ENCODE measurements around the gene GRM1. TPM values are rescaled to one million over a fixed set of nuclear protein-coding genes. Genes with fewer than 3 reads are reported as not detected.

The GRM1 gene
- total RNA-seq, 1 donor from 2014 or later, result 6.7 TPM

GRCh38 chr6:146095481-146095880 is 66.6 kb downstream of the GRM1 start:
- H3K9me3 ChIP-seq (replicated peaks), result no peaks in the 10 kb centered on the region
- DNase-seq, result no peak
- intact Hi-C loops (cut with micrococcal nuclease), result no loop called here
- no peaks in the 10 kb centered on the region for H3K36me3 ChIP-seq
- TF ChIP-seq CTCF (IDR thresholded peaks at IDR 0.05; ENCODE audit: borderline replicate concordance), result no peak
- no peak overlapping the region for H3K4me3 ChIP-seq
- H3K27ac ChIP-seq (replicated peaks), result no peak overlapping the region
- no peaks in the 10 kb centered on the region for H3K4me1 ChIP-seq
- no peaks in the 10 kb centered on the region for H3K27me3 ChIP-seq (ENCODE audit: low read depth)

- Histone ChIP-seq H3K36me3 (no peaks in the 10 kb centered on the region), H3K27me3 (ENCODE audit: low read depth) (no peaks in the 10 kb centered on the region), H3K4me3 (no peak overlapping the region), H3K27ac (replicated peaks) (no peak overlapping the region), H3K4me1 (no peaks in the 10 kb centered on the region), H3K9me3 (replicated peaks) (no peaks in the 10 kb centered on the region)
- TF ChIP-seq CTCF (IDR thresholded peaks at IDR 0.05; ENCODE audit: borderline replicate concordance), result no peak
- intact Hi-C loops (cut with micrococcal nuclease), result no loop called here
- no peak for DNase-seq
Observed at GRCh38 chr6:146097586-146097985, 68.7 kb downstream of the GRM1 start.

GRCh38 chr6:146100776-146101175 is 71.9 kb downstream of the GRM1 start:
- Histone ChIP-seq H3K27me3 (ENCODE audit: low read depth) (no peaks in the 10 kb centered on the region), H3K4me1 (no peaks in the 10 kb centered on the region), H3K36me3 (no peaks in the 10 kb centered on the region), H3K9me3 (replicated peaks) (no peaks in the 10 kb centered on the region), H3K27ac (replicated peaks) (no peak overlapping the region), H3K4me3 (no peak overlapping the region)
- DNase-seq, result no peak
- intact Hi-C loops (cut with micrococcal nuclease), result no loop called here
- no peak for TF ChIP-seq CTCF (IDR thresholded peaks at IDR 0.05; ENCODE audit: borderline replicate concordance)

GRCh38 chr6:146103416-146104072 is 74.7 kb downstream of the GRM1 start:
- H3K4me1 ChIP-seq, result peaks cover 7% of the 10 kb centered on the region
- TF ChIP-seq CTCF (IDR thresholded peaks at IDR 0.05; ENCODE audit: borderline replicate concordance), result no peak
- no peak overlapping the region for H3K4me3 ChIP-seq
- no peaks in the 10 kb centered on the region for H3K27me3 ChIP-seq (ENCODE audit: low read depth)
- H3K36me3 ChIP-seq, result no peaks in the 10 kb centered on the region
- intact Hi-C loops (cut with micrococcal nuclease), result no loop called here
- DNase-seq, result no peak
- no peak overlapping the region for H3K27ac ChIP-seq (replicated peaks)
- peaks cover 3% of the 10 kb centered on the region for H3K9me3 ChIP-seq (replicated peaks)

GRCh38 chr6:146106532-146106931 is 77.7 kb downstream of the GRM1 start:
- DNase-seq, result no peak
- Histone ChIP-seq H3K4me3 (no peak overlapping the region), H3K4me1 (peaks cover 7% of the 10 kb centered on the region), H3K9me3 (replicated peaks) (peaks cover 13% of the 10 kb centered on the region), H3K27ac (replicated peaks) (no peak overlapping the region), H3K27me3 (ENCODE audit: low read depth) (no peaks in the 10 kb centered on the region), H3K36me3 (no peaks in the 10 kb centered on the region)
- intact Hi-C loops (cut with micrococcal nuclease), result no loop called here
- no peak for TF ChIP-seq CTCF (IDR thresholded peaks at IDR 0.05; ENCODE audit: borderline replicate concordance)
